Liver (tissue), 9 donors: ENCODE results near the gene HSD17B4. TPM values are rescaled to one million over a fixed set of nuclear protein-coding genes. Genes with fewer than 3 reads are reported as not detected.

Source experiments
- DNase-seq: peaks from one replicate; pipeline ENCODE4 v3.0.0-alpha.2; 2017; ENCODE audit warnings: low spot score
- H3K27ac ChIP-seq, 2 donors: one replicate each; pipeline ENCODE4 v1.7.0; 2013; ENCODE audit warnings: inconsistent platforms in 2 of 2, low read length in 2 of 2, control low read depth in 1 of 2, low read depth in 1 of 2, mild to moderate bottlenecking in 1 of 2
- H3K27me3 ChIP-seq, 4 donors: one replicate each; pipeline versions ENCODE4 v1.6.1 to v1.7.0; 2013; ENCODE audit warnings: low read length in 3 of 4, inconsistent platforms in 1 of 4, mild to moderate bottlenecking in 1 of 4, moderate library complexity in 1 of 4; ENCODE audit not compliant: control insufficient read depth in 4 of 4, insufficient read depth in 4 of 4
- H3K36me3 ChIP-seq, 4 donors: one replicate each; pipeline versions ENCODE4 v1.6.1 to v1.7.0; 2013; ENCODE audit warnings: low read length in 3 of 4, mild to moderate bottlenecking in 3 of 4, low read depth in 1 of 4, moderate library complexity in 1 of 4; ENCODE audit not compliant: control insufficient read depth in 4 of 4, insufficient read depth in 3 of 4
- H3K4me1 ChIP-seq, 4 donors: one replicate each; pipeline versions ENCODE4 v1.6.1 to v1.7.0; 2013; ENCODE audit warnings: low read length in 3 of 4, mild to moderate bottlenecking in 3 of 4, moderate library complexity in 1 of 4; ENCODE audit not compliant: control insufficient read depth in 4 of 4, insufficient read depth in 4 of 4
- H3K4me3 ChIP-seq, 3 donors: one replicate each; pipeline versions ENCODE4 v1.6.1 to v1.7.0; 2013; ENCODE audit warnings: low read length in 3 of 3, control low read depth in 1 of 3, low read depth in 1 of 3, mild to moderate bottlenecking in 1 of 3
- H3K9ac ChIP-seq, 2 donors: one replicate each; pipeline ENCODE4 v1.7.0; 2013; ENCODE audit warnings: low read length in 2 of 2, mild to moderate bottlenecking in 2 of 2, moderate library complexity in 2 of 2, control low read depth in 1 of 2, low read depth in 1 of 2
- H3K9me3 ChIP-seq, 4 donors: one replicate each; pipeline versions ENCODE4 v1.6.1 to v1.7.0; 2013; ENCODE audit warnings: low read length in 3 of 4; ENCODE audit not compliant: control insufficient read depth in 4 of 4
- ATF3 ChIP-seq: IDR thresholded peaks from 2 replicates; pipeline ENCODE4 v1.6.1; 2016; ENCODE audit warnings: antibody characterized with exemption
- EGR1 ChIP-seq, 2 donors: IDR thresholded peaks; 2 replicates each; pipeline ENCODE4 v1.6.1; 2016 to 2018; ENCODE audit warnings: antibody characterized with exemption in 2 of 2, low read depth in 2 of 2
- FOXA2 ChIP-seq: IDR thresholded peaks from 2 replicates; pipeline ENCODE4 v1.6.1; 2016; ENCODE audit warnings: antibody characterized with exemption
- HNF4A ChIP-seq, 2 donors: conservative IDR thresholded peaks; 2 replicates each; pipeline ENCODE4 v1.6.1; 2016; ENCODE audit warnings: antibody characterized with exemption in 2 of 2, mild to moderate bottlenecking in 2 of 2
- RAD21 ChIP-seq, 2 donors: IDR thresholded peaks; 2 replicates each; pipeline ENCODE4 v1.6.1; 2016; ENCODE audit warnings: antibody characterized with exemption in 2 of 2, mild to moderate bottlenecking in 2 of 2
- REST ChIP-seq: IDR thresholded peaks from 2 replicates; pipeline ENCODE4 v1.6.1; 2016; ENCODE audit warnings: antibody characterized with exemption, mild to moderate bottlenecking
- SP1 ChIP-seq: IDR thresholded peaks from 2 replicates; pipeline ENCODE4 v1.6.1; 2018; ENCODE audit warnings: antibody characterized with exemption, mild to moderate bottlenecking
- TAF1 ChIP-seq: conservative IDR thresholded peaks from 2 replicates; pipeline ENCODE4 v1.6.1; 2016; ENCODE audit warnings: antibody characterized with exemption, mild to moderate bottlenecking
- ZBTB33 ChIP-seq: IDR thresholded peaks from 2 replicates; pipeline ENCODE4 v1.6.1; 2016; ENCODE audit warnings: antibody characterized with exemption
- WGBS: extraction: QIAGEN DNeasy Blood & Tissue Kit; methylation state at CpG from one replicate; pipeline ENCODE4 v1.1.7; 2013; 5-methylcytosine and 5-hydroxymethylcytosine counted together
- polyA plus RNA-seq, 2 donors: library from polyadenylated mRNA; stranded (reverse) in 1 of 2; unstranded in 1 of 2; fragments of 200-250 nt in 1 of 2; fragments of >200 nt in 1 of 2; fragmentation: Nextera tagmentation in 1 of 2; extraction: Ambion mirVana in 1 of 2; gene quantifications; one replicate each; pipeline versions ENCODE4 v1.2.1 to v1.2.3, GENCODE V29; 2013 to 2015
- total RNA-seq, 2 donors: library from RNA; depleted of rRNA; stranded (reverse); fragments of >200 nt; gene quantifications; one replicate each; pipeline ENCODE4 v1.2.3, GENCODE V29; 2014
- TF ChIP-seq, protein P1 (sequence below): fragments of 150-350 bp; IDR thresholded peaks from 2 replicates; pipeline ENCODE4 v1.5.1; 2017; ENCODE audit warnings: improper control_type of control experiment, low read depth, low read length; ENCODE audit not compliant: missing input control
- donor health status: healthy.
- donor health status: healthy.
- donor health status: healthy.
- donor health status: healthy.
- donor health status: healthy.

Gene HSD17B4
- total and polyA plus RNA-seq, 4 donors: 299 to 699 (median 393) TPM

GRCh38 chr5:119458911-119459632 lies 6.8 kb downstream of the HSD17B4 start:
- Histone ChIP-seq H3K36me3 (peaks cover 0 to 7% (median 6%) of the 10 kb centered on the region in 4 donors), H3K27me3 (no peaks in the 10 kb centered on the region), H3K27ac (no peak overlapping the region), H3K4me3 (no peak overlapping the region), H3K9ac (no peak overlapping the region), H3K4me1 (peaks cover 6 to 21% (median 13%) of the 10 kb centered on the region in 4 donors), H3K9me3 (no peaks in the 10 kb centered on the region)
- DNase-seq: no peak
- WGBS: 66% methylated on average over 4 of the region's 4 CpGs
- no peak for TF ChIP-seq ZBTB33
- TF ChIP-seq, protein P1, sequence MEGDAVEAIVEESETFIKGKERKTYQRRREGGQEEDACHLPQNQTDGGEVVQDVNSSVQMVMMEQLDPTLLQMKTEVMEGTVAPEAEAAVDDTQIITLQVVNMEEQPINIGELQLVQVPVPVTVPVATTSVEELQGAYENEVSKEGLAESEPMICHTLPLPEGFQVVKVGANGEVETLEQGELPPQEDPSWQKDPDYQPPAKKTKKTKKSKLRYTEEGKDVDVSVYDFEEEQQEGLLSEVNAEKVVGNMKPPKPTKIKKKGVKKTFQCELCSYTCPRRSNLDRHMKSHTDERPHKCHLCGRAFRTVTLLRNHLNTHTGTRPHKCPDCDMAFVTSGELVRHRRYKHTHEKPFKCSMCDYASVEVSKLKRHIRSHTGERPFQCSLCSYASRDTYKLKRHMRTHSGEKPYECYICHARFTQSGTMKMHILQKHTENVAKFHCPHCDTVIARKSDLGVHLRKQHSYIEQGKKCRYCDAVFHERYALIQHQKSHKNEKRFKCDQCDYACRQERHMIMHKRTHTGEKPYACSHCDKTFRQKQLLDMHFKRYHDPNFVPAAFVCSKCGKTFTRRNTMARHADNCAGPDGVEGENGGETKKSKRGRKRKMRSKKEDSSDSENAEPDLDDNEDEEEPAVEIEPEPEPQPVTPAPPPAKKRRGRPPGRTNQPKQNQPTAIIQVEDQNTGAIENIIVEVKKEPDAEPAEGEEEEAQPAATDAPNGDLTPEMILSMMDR: no peak
- no peak for TF ChIP-seq TAF1
- TF ChIP-seq RAD21 (IDR thresholded peaks at IDR 0.05): no peak
- TF ChIP-seq ATF3: no peak

DNA sequence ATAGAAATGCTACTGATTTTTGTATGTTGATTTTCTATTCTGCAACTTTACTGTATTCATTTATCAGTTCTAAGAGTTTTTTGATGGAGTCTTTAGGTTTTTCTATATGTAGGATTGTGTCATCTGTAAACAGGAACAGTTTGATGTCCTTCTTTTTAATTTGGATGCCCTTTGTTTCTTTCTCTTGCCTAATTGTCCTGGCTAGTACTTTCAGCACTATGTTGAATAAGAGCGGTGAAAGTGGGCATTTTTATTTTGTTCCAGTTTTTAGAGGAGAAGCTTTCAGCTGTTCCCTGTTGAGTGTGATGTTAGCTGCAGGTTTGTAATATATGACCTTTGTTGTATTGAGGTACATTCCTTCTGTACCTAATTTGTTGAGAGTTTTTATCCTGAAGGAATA lies 13.3 kb downstream of the HSD17B4 start:
- TF ChIP-seq SP1 (no peak), FOXA2 (peak; percentile 13), REST (peak; percentile 52), EGR1 (IDR thresholded peaks at IDR 0.05; ENCODE audit: low read depth in 2 of 2) (no peak), HNF4A (conservative IDR thresholded peaks at IDR 0.05) (peak in 1 of 2 donors; percentile 21)
- TF ChIP-seq, protein P1: no peak
- Histone ChIP-seq H3K9ac (no peak overlapping the region), H3K9me3 (peaks cover 0 to 11% (median 1%) of the 10 kb centered on the region in 4 donors), H3K36me3 (peaks cover 0 to 22% (median 3%) of the 10 kb centered on the region in 4 donors), H3K4me1 (peaks cover 2 to 31% (median 7%) of the 10 kb centered on the region in 4 donors), H3K4me3 (no peak overlapping the region), H3K27ac (no peak overlapping the region), H3K27me3 (no peaks in the 10 kb centered on the region)
- WGBS: 53% methylated on average over 1 of the region's 1 CpG
- no peak for DNase-seq
